ENCODE data around the gene BEND4. TPM values are rescaled to one million over a fixed set of nuclear protein-coding genes. Genes with fewer than 3 reads are reported as not detected.

The BEND4 gene
- total and polyA plus RNA-seq, 7 experiments from 2014 or later = 0.19 to 0.32 (median 0.27) TPM; not detected in 4

DNA sequence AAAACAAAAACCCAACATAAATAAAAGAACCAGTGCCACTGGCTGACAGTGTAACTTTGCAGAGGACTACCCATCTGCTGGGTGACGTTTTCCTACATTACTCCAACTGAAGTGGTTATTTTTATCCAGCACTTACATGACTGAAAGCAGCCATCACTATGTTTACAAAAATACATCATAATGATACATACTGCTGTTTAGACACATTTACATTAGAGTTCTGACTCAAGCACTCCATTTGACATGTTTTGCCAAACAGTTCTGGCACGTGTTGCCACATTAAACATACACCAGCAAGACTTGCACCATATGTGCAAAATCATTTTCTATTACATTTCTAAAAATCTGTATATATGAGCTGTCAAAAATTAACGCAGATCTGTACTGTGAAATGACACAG lies 39.6 kb downstream of the BEND4 start:
- ATAC-seq (no peak), DNase-seq (no peak)
- Mint-ChIP-seq H3K4me3 (no peak overlapping the region), H3K4me1 (no peaks in the 10 kb centered on the region), H3K36me3 (no peaks in the 10 kb centered on the region), H3K27me3 (peaks cover 6 to 51% (median 36%) of the 10 kb centered on the region in 5 donors), H3K9me3 (peaks cover 0 to 7% (median 0%) of the 10 kb centered on the region in 11 donors), H3K27ac (no peak overlapping the region)
- Histone ChIP-seq H3K4me3 (ENCODE audit: low read length) (no peak overlapping the region), H3K27ac (ENCODE audit: low read depth, low read length) (no peak overlapping the region), H3K27me3 (ENCODE audit: control insufficient read depth in 2 of 2, insufficient read depth in 2 of 2, low read length in 2 of 2) (no peaks in the 10 kb centered on the region), H3K4me1 (ENCODE audit: control insufficient read depth in 2 of 2, insufficient read depth in 2 of 2, low read length in 2 of 2) (no peaks in the 10 kb centered on the region), H3K36me3 (ENCODE audit: control insufficient read depth in 2 of 3, insufficient read depth in 3 of 3, low read length in 3 of 3) (no peaks in the 10 kb centered on the region), H3K9me3 (ENCODE audit: control insufficient read depth in 2 of 3, low read length in 3 of 3) (no peaks in the 10 kb centered on the region)
- intact Hi-C loops (cut with micrococcal nuclease) = no loop called here
- CTCF ChIA-PET = no interaction called here
- POLR2A ChIA-PET = no interaction called here

DNA sequence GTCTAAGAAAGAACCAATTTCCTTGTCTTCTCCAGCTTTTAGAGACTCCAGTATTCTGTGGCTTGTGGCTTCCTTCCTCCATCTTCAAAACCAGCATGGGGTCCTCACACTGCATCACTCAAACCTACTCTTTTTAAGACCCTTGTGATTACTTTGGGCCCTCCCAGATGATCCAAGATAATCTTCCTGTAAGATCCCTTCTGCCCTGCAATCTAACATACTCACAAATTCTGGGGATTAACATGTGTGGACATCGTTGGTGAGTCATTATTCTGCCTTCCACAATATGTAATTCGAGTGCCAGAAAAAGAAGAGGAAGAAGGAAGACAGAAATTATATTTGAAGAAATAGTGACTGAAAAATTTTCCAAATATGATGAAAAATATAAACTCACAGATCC lies 47.9 kb downstream of the BEND4 start:
- Histone ChIP-seq H3K36me3 (ENCODE audit: control insufficient read depth in 2 of 3, insufficient read depth in 3 of 3, low read length in 3 of 3) (no peaks in the 10 kb centered on the region), H3K4me1 (ENCODE audit: control insufficient read depth in 2 of 2, insufficient read depth in 2 of 2, low read length in 2 of 2) (no peaks in the 10 kb centered on the region), H3K4me3 (ENCODE audit: low read length) (no peak overlapping the region), H3K9me3 (ENCODE audit: control insufficient read depth in 2 of 3, low read length in 3 of 3) (no peaks in the 10 kb centered on the region), H3K27me3 (ENCODE audit: control insufficient read depth in 2 of 2, insufficient read depth in 2 of 2, low read length in 2 of 2) (no peaks in the 10 kb centered on the region), H3K27ac (ENCODE audit: low read depth, low read length) (no peak overlapping the region)
- peaks cover 0 to 34% (median 6%) of the 10 kb centered on the region in 5 donors for H3K27me3 Mint-ChIP-seq
- ChIA-PET CTCF (no interaction called here), POLR2A (no interaction called here)
- no peaks in the 10 kb centered on the region for H3K36me3 Mint-ChIP-seq
- H3K9me3 Mint-ChIP-seq = peaks cover 0 to 21% (median 2%) of the 10 kb centered on the region in 11 donors
- intact Hi-C loops (cut with micrococcal nuclease) = no loop called here
- H3K27ac Mint-ChIP-seq = no peak overlapping the region
- no peak for DNase-seq
- H3K4me3 Mint-ChIP-seq = no peak overlapping the region
- H3K4me1 Mint-ChIP-seq = no peaks in the 10 kb centered on the region
- ATAC-seq = no peak

DNA sequence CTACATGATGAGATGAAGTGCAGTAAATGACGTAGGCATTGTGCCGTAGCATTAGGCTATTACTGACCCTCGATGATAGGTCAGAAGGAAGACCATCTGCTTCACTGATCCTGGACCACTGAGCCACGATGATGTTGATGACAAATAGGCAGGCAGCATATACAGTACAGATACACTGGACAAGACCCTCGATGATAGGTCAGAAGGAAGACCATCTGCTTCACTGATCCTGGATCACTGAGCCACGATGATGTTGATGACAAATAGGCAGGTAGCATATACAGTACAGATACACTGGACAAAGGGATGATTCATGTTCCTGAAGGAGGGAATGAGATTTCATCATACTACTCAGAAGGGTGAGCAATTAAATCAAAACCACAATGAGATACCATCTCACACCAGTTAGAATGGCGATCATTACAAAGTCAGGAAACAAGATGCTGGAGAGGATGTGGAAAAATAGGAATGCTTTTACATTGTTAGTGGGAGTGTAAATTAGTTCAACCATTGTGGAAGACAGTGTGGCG lies 50.9 kb downstream of the BEND4 start:
- no peaks in the 10 kb centered on the region for H3K4me1 ChIP-seq (ENCODE audit: control insufficient read depth in 2 of 2, insufficient read depth in 2 of 2, low read length in 2 of 2)
- H3K27ac Mint-ChIP-seq = no peak overlapping the region
- H3K9me3 ChIP-seq (ENCODE audit: control insufficient read depth in 2 of 3, low read length in 3 of 3) = no peaks in the 10 kb centered on the region
- intact Hi-C loops (cut with micrococcal nuclease) = no loop called here
- no peaks in the 10 kb centered on the region for H3K27me3 ChIP-seq (ENCODE audit: control insufficient read depth in 2 of 2, insufficient read depth in 2 of 2, low read length in 2 of 2)
- no peak for ATAC-seq
- H3K27ac ChIP-seq (ENCODE audit: low read depth, low read length) = no peak overlapping the region
- peaks cover 0 to 19% (median 5%) of the 10 kb centered on the region in 5 donors for H3K27me3 Mint-ChIP-seq
- no peaks in the 10 kb centered on the region for H3K36me3 Mint-ChIP-seq
- H3K36me3 ChIP-seq (ENCODE audit: control insufficient read depth in 2 of 3, insufficient read depth in 3 of 3, low read length in 3 of 3) = no peaks in the 10 kb centered on the region
- no peak overlapping the region for H3K4me3 Mint-ChIP-seq
- no peak overlapping the region for H3K4me3 ChIP-seq (ENCODE audit: low read length)
- H3K4me1 Mint-ChIP-seq = peaks cover 0 to 1% (median 0%) of the 10 kb centered on the region in 7 donors
- H3K9me3 Mint-ChIP-seq = peaks cover 0 to 15% (median 2%) of the 10 kb centered on the region in 11 donors
- ChIA-PET CTCF (no interaction called here), POLR2A (no interaction called here)
- no peak for DNase-seq

DNA sequence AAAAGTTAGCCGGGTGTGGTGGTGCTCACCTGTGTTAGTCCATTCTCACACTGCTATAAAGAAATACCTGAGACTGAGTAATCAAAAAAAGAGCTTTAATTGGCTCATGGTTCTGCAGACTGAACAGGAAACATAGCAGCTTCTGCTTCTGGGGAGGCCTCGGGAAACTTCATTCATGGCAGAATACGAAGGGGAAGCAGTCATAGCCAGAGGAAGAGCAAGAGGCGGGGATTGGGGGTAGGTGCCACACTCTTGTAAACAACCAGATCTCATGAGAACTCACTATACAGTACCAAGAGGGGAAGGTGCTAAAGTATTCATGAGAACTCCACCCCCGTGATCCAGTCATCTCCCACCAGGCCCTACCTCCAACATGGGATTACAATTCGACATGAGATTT lies 64.1 kb downstream of the BEND4 start:
- Histone ChIP-seq H3K4me3 (ENCODE audit: low read length) (no peak overlapping the region), H3K36me3 (ENCODE audit: control insufficient read depth in 2 of 3, insufficient read depth in 3 of 3, low read length in 3 of 3) (peaks cover 0 to 10% (median 0%) of the 10 kb centered on the region in 3 experiments), H3K9me3 (ENCODE audit: control insufficient read depth in 2 of 3, low read length in 3 of 3) (no peaks in the 10 kb centered on the region), H3K27ac (ENCODE audit: low read depth, low read length) (no peak overlapping the region), H3K4me1 (ENCODE audit: control insufficient read depth in 2 of 2, insufficient read depth in 2 of 2, low read length in 2 of 2) (no peaks in the 10 kb centered on the region), H3K27me3 (ENCODE audit: control insufficient read depth in 2 of 2, insufficient read depth in 2 of 2, low read length in 2 of 2) (no peaks in the 10 kb centered on the region)
- CTCF ChIA-PET = no interaction called here
- DNase-seq = no peak
- H3K4me3 Mint-ChIP-seq = no peak overlapping the region
- no peaks in the 10 kb centered on the region for H3K4me1 Mint-ChIP-seq
- H3K36me3 Mint-ChIP-seq = peaks cover 0 to 36% (median 19%) of the 10 kb centered on the region in 5 donors
- peak overlapping the region in 2 of 9 donors; percentile 6 to 12 for H3K27ac Mint-ChIP-seq
- intact Hi-C loops (cut with micrococcal nuclease) = no loop called here
- POLR2A ChIA-PET = interaction anchor here (0.7 kb wide), 1 partner anchor 722 kb away, joined by 5 read pairs; no protein-coding TSS in a partner anchor
- H3K9me3 Mint-ChIP-seq = peaks cover 0 to 3% (median 0%) of the 10 kb centered on the region in 11 donors
- ATAC-seq = no peak
- no peaks in the 10 kb centered on the region for H3K27me3 Mint-ChIP-seq

DNA sequence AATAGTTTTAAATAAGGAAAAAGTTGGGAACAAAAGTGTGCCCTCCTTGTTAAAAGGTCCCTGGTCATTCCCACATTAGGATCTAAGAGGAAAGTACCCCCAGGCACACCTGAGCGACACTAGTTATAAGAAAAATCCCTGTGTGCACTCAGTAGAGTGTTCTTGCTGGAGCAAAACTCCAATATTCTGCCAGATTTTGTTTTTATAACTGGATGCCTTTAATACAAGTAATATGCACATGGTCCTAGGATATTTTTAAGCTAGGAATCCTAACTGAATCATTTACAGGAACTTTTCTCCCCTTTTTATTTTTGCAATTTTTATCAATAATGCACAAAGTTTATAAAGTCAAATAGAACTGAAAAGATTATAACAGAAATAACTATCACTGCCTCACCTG lies 68.6 kb downstream of the BEND4 start:
- H3K27me3 ChIP-seq (ENCODE audit: control insufficient read depth in 2 of 2, insufficient read depth in 2 of 2, low read length in 2 of 2) = no peaks in the 10 kb centered on the region
- CTCF ChIA-PET = no interaction called here
- no peak overlapping the region for H3K4me3 ChIP-seq (ENCODE audit: low read length)
- no peak overlapping the region for H3K27ac Mint-ChIP-seq
- peaks cover 0 to 41% (median 30%) of the 10 kb centered on the region in 5 donors for H3K36me3 Mint-ChIP-seq
- no peaks in the 10 kb centered on the region for H3K4me1 Mint-ChIP-seq
- H3K36me3 ChIP-seq (ENCODE audit: control insufficient read depth in 2 of 3, insufficient read depth in 3 of 3, low read length in 3 of 3) = peaks cover 0 to 21% (median 0%) of the 10 kb centered on the region in 3 experiments
- ATAC-seq (no peak), DNase-seq (no peak)
- H3K9me3 Mint-ChIP-seq = no peaks in the 10 kb centered on the region
- H3K9me3 ChIP-seq (ENCODE audit: control insufficient read depth in 2 of 3, low read length in 3 of 3) = no peaks in the 10 kb centered on the region
- POLR2A ChIA-PET = no interaction called here
- no peak overlapping the region for H3K4me3 Mint-ChIP-seq
- H3K27ac ChIP-seq (ENCODE audit: low read depth, low read length) = no peak overlapping the region
- no peaks in the 10 kb centered on the region for H3K4me1 ChIP-seq (ENCODE audit: control insufficient read depth in 2 of 2, insufficient read depth in 2 of 2, low read length in 2 of 2)
- intact Hi-C loops (cut with micrococcal nuclease) = no loop called here
- H3K27me3 Mint-ChIP-seq = no peaks in the 10 kb centered on the region

DNA sequence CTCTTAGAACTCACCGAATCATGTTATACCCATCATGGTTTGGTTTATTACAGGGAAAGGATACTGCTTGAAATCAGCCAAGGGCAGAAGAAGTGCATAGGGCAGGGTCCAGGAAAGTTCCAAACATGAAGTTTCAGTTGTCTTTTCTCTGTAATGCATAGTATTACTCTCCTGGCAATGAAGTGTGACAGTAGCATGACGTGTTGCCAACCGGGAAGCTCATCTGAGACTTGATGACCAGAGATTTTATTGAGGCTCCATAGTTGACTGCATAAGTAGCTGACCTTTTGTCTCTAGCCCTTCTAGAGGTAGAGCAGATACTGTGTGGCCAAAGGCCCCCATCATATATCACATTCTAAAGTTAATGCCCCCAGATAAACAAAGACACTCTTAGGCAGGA lies 72.1 kb downstream of the BEND4 start:
- peaks cover 0 to 10% (median 0%) of the 10 kb centered on the region in 3 experiments for H3K36me3 ChIP-seq (ENCODE audit: control insufficient read depth in 2 of 3, insufficient read depth in 3 of 3, low read length in 3 of 3)
- no peaks in the 10 kb centered on the region for H3K27me3 ChIP-seq (ENCODE audit: control insufficient read depth in 2 of 2, insufficient read depth in 2 of 2, low read length in 2 of 2)
- no peak for ATAC-seq
- no peak for DNase-seq
- no peak overlapping the region for H3K4me3 ChIP-seq (ENCODE audit: low read length)
- Mint-ChIP-seq H3K27me3 (no peaks in the 10 kb centered on the region), H3K9me3 (no peaks in the 10 kb centered on the region), H3K27ac (no peak overlapping the region), H3K4me1 (no peaks in the 10 kb centered on the region), H3K4me3 (no peak overlapping the region), H3K36me3 (peaks cover 3 to 35% (median 19%) of the 10 kb centered on the region in 5 donors)
- no peaks in the 10 kb centered on the region for H3K9me3 ChIP-seq (ENCODE audit: control insufficient read depth in 2 of 3, low read length in 3 of 3)
- intact Hi-C loops (cut with micrococcal nuclease) = no loop called here
- CTCF ChIA-PET = no interaction called here
- no peaks in the 10 kb centered on the region for H3K4me1 ChIP-seq (ENCODE audit: control insufficient read depth in 2 of 2, insufficient read depth in 2 of 2, low read length in 2 of 2)
- no peak overlapping the region for H3K27ac ChIP-seq (ENCODE audit: low read depth, low read length)
- POLR2A ChIA-PET = no interaction called here

DNA sequence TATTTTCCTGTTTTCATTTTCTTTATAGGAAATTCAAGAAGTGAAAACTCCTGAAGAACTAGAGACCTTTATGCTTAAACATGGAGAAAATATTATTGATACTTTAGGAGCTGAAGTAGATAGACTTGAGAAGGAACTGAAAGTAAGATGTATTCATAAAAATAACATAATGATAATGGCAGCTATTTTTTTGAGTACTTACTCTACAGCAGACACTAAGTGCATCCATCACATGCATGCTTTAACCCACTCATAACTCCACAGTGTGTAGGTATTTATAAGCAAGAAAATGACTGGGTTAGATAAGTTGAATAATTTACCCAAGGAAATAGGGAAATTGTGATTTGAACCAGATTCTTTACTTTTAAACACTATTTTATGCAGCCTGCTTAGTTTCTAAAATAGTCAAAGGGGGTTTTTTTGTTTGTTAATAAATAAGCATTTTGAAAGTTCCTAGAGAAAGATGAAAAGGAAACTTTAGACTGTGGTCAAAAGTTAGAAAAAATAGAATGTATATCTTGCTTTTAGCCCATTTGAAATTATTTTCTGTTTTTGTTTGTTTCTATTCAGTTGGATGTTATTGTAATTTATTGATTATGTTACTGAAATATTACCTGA lies 74.2 kb downstream of the BEND4 start:
- no peak overlapping the region for H3K27ac ChIP-seq (ENCODE audit: low read depth, low read length)
- DNase-seq (no peak), ATAC-seq (no peak)
- no peaks in the 10 kb centered on the region for H3K9me3 ChIP-seq (ENCODE audit: control insufficient read depth in 2 of 3, low read length in 3 of 3)
- no peak overlapping the region for H3K4me3 ChIP-seq (ENCODE audit: low read length)
- ChIA-PET CTCF (no interaction called here), POLR2A (no interaction called here)
- Mint-ChIP-seq H3K36me3 (peaks cover 3 to 32% (median 24%) of the 10 kb centered on the region in 5 donors), H3K4me3 (no peak overlapping the region), H3K4me1 (no peaks in the 10 kb centered on the region), H3K9me3 (no peaks in the 10 kb centered on the region), H3K27me3 (no peaks in the 10 kb centered on the region), H3K27ac (no peak overlapping the region)
- intact Hi-C loops (cut with micrococcal nuclease) = no loop called here
- H3K36me3 ChIP-seq (ENCODE audit: control insufficient read depth in 2 of 3, insufficient read depth in 3 of 3, low read length in 3 of 3) = peaks cover 0 to 10% (median 0%) of the 10 kb centered on the region in 3 experiments
- no peaks in the 10 kb centered on the region for H3K4me1 ChIP-seq (ENCODE audit: control insufficient read depth in 2 of 2, insufficient read depth in 2 of 2, low read length in 2 of 2)
- no peaks in the 10 kb centered on the region for H3K27me3 ChIP-seq (ENCODE audit: control insufficient read depth in 2 of 2, insufficient read depth in 2 of 2, low read length in 2 of 2)

Measured in naive thymus-derived CD4-positive, alpha-beta T cell (primary cell).